HG02763 (cell line): ENCODE data around the gene CDKN1C.

Experiments
- ATAC-seq: cut with Tn5 transposase; IDR thresholded peaks from one replicate; pipeline ENCODE4 v1.9.1; 2021; ENCODE audit warnings: mild to moderate bottlenecking, moderate library complexity; ENCODE audit not compliant: unreplicated experiment

The CDKN1C gene

GRCh38 chr11:2848497-2848896 is 37.1 kb downstream of the CDKN1C start:
- no peak for ATAC-seq

GRCh38 chr11:2847561-2847960 is 38.0 kb downstream of the CDKN1C start:
- ATAC-seq: no peak

GRCh38 chr11:2846470-2846869 is 39.1 kb downstream of the CDKN1C start:
- ATAC-seq: no peak

GRCh38 chr11:2846056-2846455 is 39.5 kb downstream of the CDKN1C start:
- ATAC-seq: no peak

- no peak for ATAC-seq
These were observed 40.6 kb downstream of the CDKN1C start for GRCh38 chr11:2844996-2845395.

GRCh38 chr11:2844116-2844842 is 41.3 kb downstream of the CDKN1C start:
- ATAC-seq: no peak

- no peak for ATAC-seq
These were observed 42.0 kb downstream of the CDKN1C start for GRCh38 chr11:2843551-2843950.

GRCh38 chr11:2842876-2843275 is 42.7 kb downstream of the CDKN1C start:
- no peak for ATAC-seq

- no peak for ATAC-seq
These were observed 44.0 kb downstream of the CDKN1C start for GRCh38 chr11:2841411-2842190.

- no peak for ATAC-seq
These were observed 46.1 kb downstream of the CDKN1C start for GRCh38 chr11:2839395-2839943.

- no peak for ATAC-seq
These were observed 46.8 kb downstream of the CDKN1C start for GRCh38 chr11:2838676-2839294.

- no peak for ATAC-seq
These were observed 47.5 kb downstream of the CDKN1C start for GRCh38 chr11:2838091-2838490.

- no peak for ATAC-seq
These were observed 47.9 kb downstream of the CDKN1C start for GRCh38 chr11:2837651-2838050.

GRCh38 chr11:2837096-2837601 is 48.4 kb downstream of the CDKN1C start:
- ATAC-seq: no peak

GRCh38 chr11:2836315-2837095 is 49.1 kb downstream of the CDKN1C start:
- ATAC-seq: no peak

- no peak for ATAC-seq
These were observed 49.8 kb downstream of the CDKN1C start for GRCh38 chr11:2835751-2836150.

GRCh38 chr11:2835296-2835695 is 50.3 kb downstream of the CDKN1C start:
- ATAC-seq: no peak

GRCh38 chr11:2834503-2835273 is 50.9 kb downstream of the CDKN1C start:
- ATAC-seq: no peak

GRCh38 chr11:2833716-2834502 is 51.7 kb downstream of the CDKN1C start:
- ATAC-seq: no peak
